CD4-positive, alpha-beta memory T cell (primary cell): ENCODE measurements around the gene ACAA1. TPM values are rescaled to one million over a fixed set of nuclear protein-coding genes. Genes with fewer than 3 reads are reported as not detected.

ENCODE experiments used
- CTCF ChIA-PET: fragments of 350-600 bp; sonication (Branson Sonifier 250); formaldehyde crosslinking; loops from one replicate; lab custom pipeline; 2021; ENCODE audit warnings: inconsistent platforms; ENCODE audit not compliant: partially characterized antibody; lab: Charles Lee
- POLR2A ChIA-PET: fragments of 350-600 bp; sonication (Branson Sonifier 250); formaldehyde crosslinking; loops from one replicate; lab custom pipeline; 2021; ENCODE audit not compliant: partially characterized antibody; lab: Charles Lee
- DNase-seq, 5 donors: peaks; one replicate each; pipeline versions ENCODE4 v3.0.0 to v3.0.0-alpha.2; 2020 to 2022; ENCODE audit warnings: mixed read lengths in 1 of 5
- H3K27ac ChIP-seq: one replicate; pipeline ENCODE4 v1.7.0; 2013; ENCODE audit warnings: low read depth, low read length
- H3K27me3 ChIP-seq: 2 replicates; pipeline ENCODE4 v1.7.0; 2013; ENCODE audit warnings: mild to moderate bottlenecking, low read length, moderate library complexity; ENCODE audit not compliant: insufficient read depth
- H3K36me3 ChIP-seq: 2 replicates; pipeline ENCODE4 v1.7.0; 2013; ENCODE audit warnings: mild to moderate bottlenecking, low read length, moderate library complexity; ENCODE audit not compliant: insufficient read depth
- H3K4me1 ChIP-seq: 2 replicates; pipeline ENCODE4 v1.7.0; 2013; ENCODE audit warnings: mild to moderate bottlenecking, low read length, moderate library complexity; ENCODE audit not compliant: insufficient read depth
- H3K4me3 ChIP-seq, 2 donors: one replicate each; pipeline ENCODE4 v1.7.0; 2013; ENCODE audit warnings: low read length in 2 of 2, mild to moderate bottlenecking in 1 of 2
- H3K9me3 ChIP-seq, 2 donors: one replicate each; pipeline ENCODE4 v1.7.0; 2013; ENCODE audit warnings: low read length in 2 of 2, control low read depth in 1 of 2; ENCODE audit not compliant: control insufficient read depth in 1 of 2
- H3K27ac Mint-ChIP-seq, 7 donors: one replicate each; pipeline ENCODE4 v1.8.0; 2020 to 2021; ENCODE audit warnings: mixed read lengths in 7 of 7, mild to moderate bottlenecking in 6 of 7, inconsistent platforms in 3 of 7, moderate library complexity in 3 of 7
- H3K27me3 Mint-ChIP-seq, 2 donors: one replicate each; pipeline ENCODE4 v1.8.0; 2020 to 2021; ENCODE audit warnings: mixed read lengths in 2 of 2
- H3K36me3 Mint-ChIP-seq, 2 donors: one replicate each; pipeline ENCODE4 v1.8.0; 2020 to 2021; ENCODE audit warnings: mixed read lengths in 2 of 2, inconsistent platforms in 1 of 2, mild to moderate bottlenecking in 1 of 2
- H3K4me1 Mint-ChIP-seq, 4 donors: one replicate each; pipeline ENCODE4 v1.8.0; 2020 to 2021; ENCODE audit warnings: mixed read lengths in 4 of 4, mild to moderate bottlenecking in 1 of 4
- H3K4me3 Mint-ChIP-seq, 8 donors: one replicate each; pipeline ENCODE4 v1.8.0; 2020 to 2021; ENCODE audit warnings: mixed read lengths in 8 of 8, mild to moderate bottlenecking in 7 of 8, moderate library complexity in 6 of 8, inconsistent platforms in 3 of 8
- H3K9me3 Mint-ChIP-seq, 8 donors: one replicate each; pipeline ENCODE4 v1.8.0; 2020 to 2021; ENCODE audit warnings: mixed read lengths in 8 of 8, mild to moderate bottlenecking in 5 of 8, inconsistent platforms in 3 of 8, moderate library complexity in 1 of 8
- intact Hi-C: fragments of 100-400 bp; cut with micrococcal nuclease; formaldehyde crosslinking; loops from one replicate; pipeline ENCODE4 v1.15.1; 2023
- polyA plus RNA-seq, 2 donors: library from polyadenylated mRNA; unstranded; fragments of 300-500 nt; fragmentation: Illumina TruSeq; gene quantifications; one replicate each; pipeline ENCODE4 v1.2.3, GENCODE V29; 2021
- total RNA-seq, 2 experiments: library from RNA; stranded (reverse); gene quantifications; one replicate each; pipeline ENCODE4 v1.2.3, GENCODE V29; 2021

ACAA1 gene
- total and polyA plus RNA-seq, 4 experiments from 2014 or later = 52.4 to 82.8 (median 77.5) TPM

DNA sequence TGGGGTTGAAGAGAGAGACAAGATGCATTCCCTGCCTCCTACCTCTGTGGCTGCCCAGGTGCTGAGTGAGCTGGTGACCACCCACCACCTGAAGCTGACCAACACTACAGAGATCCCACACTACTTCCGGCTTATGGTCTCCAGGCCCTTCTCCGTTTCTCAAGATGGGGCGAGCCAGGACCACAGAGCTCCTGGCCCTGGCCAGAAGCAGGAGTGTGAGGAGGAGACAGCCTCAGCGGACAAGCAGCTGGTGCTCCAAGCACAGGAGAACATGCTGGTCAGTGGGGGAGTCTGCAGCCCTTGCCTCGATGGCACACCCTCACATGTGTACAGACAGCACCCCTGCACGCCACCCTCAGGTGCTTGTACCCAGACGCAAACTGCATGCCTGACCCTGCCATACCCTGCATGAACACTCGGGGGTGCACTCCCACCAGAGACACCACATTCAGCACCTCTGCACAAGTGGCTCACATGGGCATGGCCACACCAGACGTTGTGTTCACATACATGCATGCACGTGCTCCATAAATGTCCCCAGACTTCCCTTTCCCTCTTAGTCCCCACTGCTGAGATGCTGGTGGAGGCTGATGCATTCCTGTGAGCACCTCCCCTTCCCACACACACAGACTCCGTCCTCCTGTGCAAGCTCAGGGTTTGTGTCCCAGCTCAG, 19.0 kb downstream of the ACAA1 start:
- DNase-seq = peak; percentile 66 to 74 (median 70)
- Histone ChIP-seq H3K4me1 (no peaks in the 10 kb centered on the region), H3K27ac (no peak overlapping the region), H3K27me3 (no peaks in the 10 kb centered on the region), H3K9me3 (no peaks in the 10 kb centered on the region), H3K36me3 (peaks cover 21% of the 10 kb centered on the region), H3K4me3 (no peak overlapping the region)
- no peaks in the 10 kb centered on the region for H3K27me3 Mint-ChIP-seq
- ChIA-PET POLR2A (interaction anchor here (0.6 to 1.5 kb wide), 2 partner anchors 11 to 47 kb away, joined by 3 to 9 read pairs; partner anchors contain the start of gene OXSR1), CTCF (interaction anchor here (0.8 to 4.1 kb wide), 19 partner anchors 8 to 362 kb away, joined by 3 to 38 read pairs (median 5); partner anchors contain the start of genes OXSR1 and XYLB)
- intact Hi-C loops = loop anchor here (1.0 kb wide), 3 partner anchors 47 to 362 kb away; partner anchors contain the start of genes OXSR1 and XYLB
- H3K4me1 Mint-ChIP-seq = peaks cover 2 to 15% (median 6%) of the 10 kb centered on the region in 4 donors
- peaks cover 4 to 29% of the 10 kb centered on the region in 2 donors for H3K36me3 Mint-ChIP-seq
- no peak overlapping the region for H3K4me3 Mint-ChIP-seq
- H3K27ac Mint-ChIP-seq = peak overlapping the region in 4 of 7 donors; percentile 25 to 86 (median 77)
- no peaks in the 10 kb centered on the region for H3K9me3 Mint-ChIP-seq

DNA sequence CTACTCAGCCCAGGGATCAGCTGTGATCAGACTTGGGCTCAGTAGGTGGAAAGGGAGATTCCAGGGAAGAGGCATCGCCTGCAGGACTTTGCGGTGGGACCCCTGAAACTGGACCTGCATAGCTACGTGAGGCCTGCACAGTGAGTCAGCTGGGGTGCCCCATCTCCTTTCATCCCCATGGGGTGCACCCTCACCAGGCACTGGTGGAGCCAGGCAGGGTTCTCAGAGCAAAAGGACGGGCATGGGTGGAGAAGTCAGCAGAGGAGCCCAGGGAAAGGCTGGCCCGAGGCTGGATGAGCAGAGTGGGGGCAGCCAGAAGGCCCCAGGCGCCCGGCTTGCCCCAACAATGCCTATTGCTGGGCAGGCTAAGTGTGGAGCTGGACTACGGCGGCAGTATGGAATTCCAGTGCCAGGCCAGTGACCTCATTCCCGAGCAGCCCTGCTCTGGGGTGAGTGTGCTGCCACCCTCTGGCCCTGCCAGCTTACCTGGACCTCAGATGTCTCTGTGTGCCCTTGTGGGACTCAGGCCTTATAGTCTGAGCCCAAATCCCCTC, 19.7 kb downstream of the ACAA1 start:
- H3K4me3 Mint-ChIP-seq = no peak overlapping the region
- POLR2A ChIA-PET = interaction anchor here (1.5 kb wide), 1 partner anchor 48 kb away, joined by 9 read pairs; the partner anchor contains the start of gene OXSR1
- no peaks in the 10 kb centered on the region for H3K9me3 Mint-ChIP-seq
- Histone ChIP-seq H3K27ac (no peak overlapping the region), H3K36me3 (peaks cover 14% of the 10 kb centered on the region), H3K4me1 (no peaks in the 10 kb centered on the region), H3K27me3 (no peaks in the 10 kb centered on the region), H3K9me3 (no peaks in the 10 kb centered on the region), H3K4me3 (no peak overlapping the region)
- intact Hi-C loops = no loop called here
- H3K27ac Mint-ChIP-seq = no peak overlapping the region
- peaks cover 0 to 23% of the 10 kb centered on the region in 2 donors for H3K36me3 Mint-ChIP-seq
- no peak for DNase-seq
- CTCF ChIA-PET = interaction anchor here (0.6 to 4.1 kb wide), 20 partner anchors 10 to 363 kb away, joined by 3 to 38 read pairs (median 4); partner anchors contain the start of genes OXSR1 and XYLB
- H3K4me1 Mint-ChIP-seq = peaks cover 2 to 15% (median 6%) of the 10 kb centered on the region in 4 donors
- no peaks in the 10 kb centered on the region for H3K27me3 Mint-ChIP-seq

DNA sequence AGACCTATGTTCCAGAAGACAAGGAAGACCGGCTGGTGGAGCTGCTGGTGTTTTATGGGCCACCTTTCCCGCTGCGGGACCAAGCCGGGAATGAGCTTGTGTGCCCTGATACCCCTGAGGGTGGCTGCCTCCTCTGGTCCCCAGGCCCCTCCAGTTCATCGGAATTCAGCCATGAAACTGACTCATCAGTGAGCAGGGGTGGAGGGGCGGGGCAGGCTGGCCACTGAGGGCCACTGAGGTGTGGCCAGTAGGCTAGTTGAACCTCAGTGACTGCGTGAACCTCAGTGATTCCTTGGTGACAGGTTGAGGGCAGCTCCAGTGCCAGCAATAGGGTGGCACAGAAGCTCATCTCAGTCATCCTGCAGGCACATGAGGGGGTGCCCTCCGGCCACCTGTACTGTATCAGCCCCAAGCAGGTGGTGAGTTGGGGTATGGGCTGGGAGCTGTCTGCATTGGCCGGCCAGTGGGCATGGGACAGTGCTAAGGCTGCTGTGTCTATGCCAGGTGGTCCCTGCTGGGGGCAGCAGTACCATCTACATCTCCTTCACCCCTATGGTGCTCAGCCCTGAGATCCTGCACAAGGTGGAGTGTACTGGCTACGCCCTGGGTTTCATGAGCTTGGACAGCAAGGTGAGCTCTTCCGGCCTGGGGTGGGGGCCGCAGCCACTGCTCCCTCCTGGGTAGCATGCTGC, 20.3 kb downstream of the ACAA1 start:
- Mint-ChIP-seq H3K27me3 (no peaks in the 10 kb centered on the region), H3K4me3 (no peak overlapping the region), H3K36me3 (peaks cover 0 to 16% of the 10 kb centered on the region in 2 donors), H3K27ac (no peak overlapping the region), H3K9me3 (no peaks in the 10 kb centered on the region), H3K4me1 (peaks cover 2 to 15% (median 6%) of the 10 kb centered on the region in 4 donors)
- intact Hi-C loops = no loop called here
- ChIA-PET CTCF (interaction anchor here (0.6 to 4.1 kb wide), 19 partner anchors 10 to 364 kb away, joined by 3 to 38 read pairs (median 4); partner anchors contain the start of genes OXSR1 and XYLB), POLR2A (no interaction called here)
- Histone ChIP-seq H3K27ac (no peak overlapping the region), H3K27me3 (no peaks in the 10 kb centered on the region), H3K36me3 (peaks cover 8% of the 10 kb centered on the region), H3K9me3 (no peaks in the 10 kb centered on the region), H3K4me3 (no peak overlapping the region), H3K4me1 (no peaks in the 10 kb centered on the region)
- no peak for DNase-seq

DNA sequence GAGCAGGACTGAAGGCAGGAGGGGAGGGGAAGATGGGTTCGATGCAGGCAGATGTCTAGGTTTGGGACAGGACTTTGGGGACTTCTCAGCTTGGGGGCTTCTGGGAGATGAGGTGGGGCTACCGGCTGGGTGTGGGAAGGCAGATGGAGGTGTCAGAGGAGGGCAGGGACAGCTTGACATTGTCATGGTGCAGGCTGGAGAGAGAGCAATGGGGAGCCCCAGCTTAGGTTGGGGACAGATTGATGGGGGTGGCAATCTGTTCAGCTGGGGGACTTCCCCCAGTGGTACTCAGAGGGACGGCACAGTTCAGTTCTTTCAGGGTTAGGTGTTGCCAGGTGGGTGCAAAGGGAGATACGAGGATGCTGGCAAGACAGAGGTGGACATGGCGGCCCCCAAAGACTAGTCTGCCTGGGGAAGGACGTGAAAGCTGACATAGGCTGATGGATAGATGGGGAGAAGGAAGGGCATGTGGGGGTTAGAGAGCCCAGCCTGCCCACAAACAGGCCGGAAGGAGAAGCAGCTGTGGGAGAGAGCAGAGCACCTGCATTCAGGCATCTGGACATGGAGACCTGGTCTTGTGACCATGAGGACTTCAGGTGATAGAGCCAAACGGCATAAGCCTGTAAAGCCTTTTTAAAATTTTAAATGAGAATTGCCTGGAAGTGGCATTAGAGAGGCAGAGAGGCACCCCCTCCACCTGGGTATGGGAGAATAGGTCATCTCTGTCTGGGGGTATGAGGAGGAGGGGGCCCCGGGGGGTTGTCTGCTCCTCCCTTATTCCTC, 21.1 kb downstream of the ACAA1 start:
- intact Hi-C loops = no loop called here
- CTCF ChIA-PET = interaction anchor here (0.6 to 4.1 kb wide), 9 partner anchors 13 to 364 kb away, joined by 3 to 38 read pairs (median 3); partner anchors contain the start of genes OXSR1 and XYLB
- POLR2A ChIA-PET = interaction anchor here (0.9 kb wide), 1 partner anchor 21 kb away, joined by 3 read pairs; the partner anchor contains the start of gene ACAA1
- no peak for DNase-seq
- H3K4me3 ChIP-seq = no peak overlapping the region
- H3K27ac Mint-ChIP-seq = peak overlapping the region in 4 of 7 donors; percentile 11 to 46 (median 34)
- peaks cover 0 to 12% of the 10 kb centered on the region in 2 donors for H3K36me3 Mint-ChIP-seq
- H3K4me1 ChIP-seq = no peaks in the 10 kb centered on the region
- H3K27me3 Mint-ChIP-seq = no peaks in the 10 kb centered on the region
- no peaks in the 10 kb centered on the region for H3K27me3 ChIP-seq
- peaks cover under 1% of the 10 kb centered on the region for H3K36me3 ChIP-seq
- H3K4me1 Mint-ChIP-seq = peaks cover 2 to 14% (median 6%) of the 10 kb centered on the region in 4 donors
- H3K9me3 ChIP-seq = no peaks in the 10 kb centered on the region
- H3K27ac ChIP-seq = no peak overlapping the region
- H3K9me3 Mint-ChIP-seq = no peaks in the 10 kb centered on the region
- H3K4me3 Mint-ChIP-seq = no peak overlapping the region

DNA sequence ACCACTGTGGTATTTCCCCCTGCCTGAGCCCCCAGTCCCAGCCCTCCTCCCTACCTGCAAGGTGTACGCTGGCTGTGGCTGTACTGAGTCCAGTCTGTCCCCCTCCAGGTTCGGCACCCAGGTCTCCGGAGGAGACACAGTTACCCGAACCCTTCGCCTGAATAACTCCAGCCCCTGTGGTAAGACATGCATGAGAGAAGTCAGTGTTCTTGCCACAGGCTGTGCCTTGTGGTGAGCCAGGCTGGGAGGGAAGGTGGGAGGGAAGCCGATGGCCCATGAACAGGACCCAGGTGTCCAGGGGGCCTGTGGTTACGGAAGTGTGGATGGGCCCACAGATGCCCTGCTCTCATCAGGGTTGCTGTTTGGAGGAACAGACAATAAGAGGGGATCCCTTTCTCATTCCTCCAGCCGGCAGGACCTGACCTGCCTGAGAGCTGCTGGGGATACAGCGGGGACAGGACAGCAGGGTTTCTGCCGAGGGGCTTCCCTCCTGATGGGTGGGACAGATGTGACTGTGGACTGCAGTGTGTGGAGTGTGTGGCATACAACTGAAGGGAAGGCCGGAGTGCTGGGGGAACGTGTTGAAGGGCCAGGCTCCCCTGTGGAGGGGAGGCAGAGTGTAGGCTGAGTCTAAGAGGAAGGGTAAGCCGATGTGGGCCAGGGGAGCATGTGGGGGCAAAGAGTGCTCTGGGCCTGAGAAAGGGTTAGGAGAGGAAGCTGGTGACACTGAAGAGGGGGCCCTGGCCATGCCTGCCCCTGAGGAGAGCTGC, 21.9 kb downstream of the ACAA1 start:
- intact Hi-C loops = no loop called here
- Histone ChIP-seq H3K4me1 (no peaks in the 10 kb centered on the region), H3K27ac (no peak overlapping the region), H3K9me3 (no peaks in the 10 kb centered on the region), H3K36me3 (no peaks in the 10 kb centered on the region), H3K4me3 (no peak overlapping the region), H3K27me3 (no peaks in the 10 kb centered on the region)
- Mint-ChIP-seq H3K27ac (peak overlapping the region in 4 of 7 donors; percentile 30 to 86 (median 44)), H3K27me3 (no peaks in the 10 kb centered on the region), H3K4me1 (peaks cover 2 to 9% (median 6%) of the 10 kb centered on the region in 4 donors), H3K9me3 (no peaks in the 10 kb centered on the region), H3K4me3 (no peak overlapping the region), H3K36me3 (peaks cover 5 to 6% of the 10 kb centered on the region in 2 donors)
- ChIA-PET CTCF (interaction anchor here (0.6 to 1.8 kb wide), 4 partner anchors 14 to 140 kb away, joined by 3 to 4 read pairs (median 3); no protein-coding TSS in a partner anchor), POLR2A (interaction anchor here (0.9 kb wide), 1 partner anchor 22 kb away, joined by 3 read pairs; the partner anchor contains the start of gene ACAA1)
- DNase-seq = no peak
